ENCODE data around the gene SGK2. TPM values are rescaled to one million over a fixed set of nuclear protein-coding genes. Genes with fewer than 3 reads are reported as not detected.

The SGK2 gene
- total RNA-seq, 2 donors from 2014 or later, result 80.2 to 82.3 TPM

- no peak for DNase-seq
- no peaks in the 10 kb centered on the region for H3K27me3 ChIP-seq
- intact Hi-C loops (cut with DNase I), result no loop called here
- no peak overlapping the region for H3K4me3 ChIP-seq
- no peaks in the 10 kb centered on the region for H3K4me1 ChIP-seq
- TF ChIP-seq CTCF (IDR thresholded peaks at IDR 0.05), result no peak
- no peak overlapping the region for H3K9ac ChIP-seq (ENCODE audit: low read depth in 2 of 2, low read length in 2 of 2)
- H3K27ac ChIP-seq, result no peak overlapping the region
- H3K36me3 ChIP-seq, result no peaks in the 10 kb centered on the region
- H3K9me3 ChIP-seq, result no peaks in the 10 kb centered on the region
These were observed 29.8 kb upstream of the SGK2 start for GRCh38 chr20:43529051-43529450.

- Histone ChIP-seq H3K4me3 (no peak overlapping the region), H3K27ac (no peak overlapping the region), H3K4me1 (no peaks in the 10 kb centered on the region), H3K36me3 (no peaks in the 10 kb centered on the region), H3K9ac (ENCODE audit: low read depth in 2 of 2, low read length in 2 of 2) (no peak overlapping the region), H3K27me3 (no peaks in the 10 kb centered on the region), H3K9me3 (no peaks in the 10 kb centered on the region)
- no peak for TF ChIP-seq CTCF (IDR thresholded peaks at IDR 0.05)
- DNase-seq, result no peak
- intact Hi-C loops (cut with DNase I), result no loop called here
These were observed 29.2 kb upstream of the SGK2 start for GRCh38 chr20:43529457-43530153.

GRCh38 chr20:43530321-43531090 is 28.3 kb upstream of the SGK2 start:
- H3K4me3 ChIP-seq, result no peak overlapping the region
- no peak for TF ChIP-seq CTCF (IDR thresholded peaks at IDR 0.05)
- no peaks in the 10 kb centered on the region for H3K4me1 ChIP-seq
- no peak overlapping the region for H3K9ac ChIP-seq (ENCODE audit: low read depth in 2 of 2, low read length in 2 of 2)
- H3K36me3 ChIP-seq, result no peaks in the 10 kb centered on the region
- no peaks in the 10 kb centered on the region for H3K9me3 ChIP-seq
- DNase-seq, result no peak
- H3K27ac ChIP-seq, result no peak overlapping the region
- H3K27me3 ChIP-seq, result no peaks in the 10 kb centered on the region
- intact Hi-C loops (cut with DNase I), result no loop called here

- Histone ChIP-seq H3K36me3 (no peaks in the 10 kb centered on the region), H3K27me3 (no peaks in the 10 kb centered on the region), H3K9ac (ENCODE audit: low read depth in 2 of 2, low read length in 2 of 2) (no peak overlapping the region), H3K4me1 (no peaks in the 10 kb centered on the region), H3K4me3 (no peak overlapping the region), H3K27ac (no peak overlapping the region), H3K9me3 (no peaks in the 10 kb centered on the region)
- no peak for DNase-seq
- no peak for TF ChIP-seq CTCF (IDR thresholded peaks at IDR 0.05)
- intact Hi-C loops (cut with DNase I), result no loop called here
These were observed 27.8 kb upstream of the SGK2 start for GRCh38 chr20:43531091-43531443.

- intact Hi-C loops (cut with DNase I), result no loop called here
- no peak for DNase-seq
These were observed 26.3 kb upstream of the SGK2 start for GRCh38 chr20:43532416-43533055.

More at GRCh38 chr20:43532416-43533055, 26.3 kb upstream of the SGK2 start:
- no peak for TF ChIP-seq CTCF (IDR thresholded peaks at IDR 0.05)
- Histone ChIP-seq H3K27ac (no peak overlapping the region), H3K9me3 (no peaks in the 10 kb centered on the region), H3K27me3 (no peaks in the 10 kb centered on the region), H3K4me1 (no peaks in the 10 kb centered on the region), H3K36me3 (no peaks in the 10 kb centered on the region), H3K4me3 (no peak overlapping the region), H3K9ac (ENCODE audit: low read depth in 2 of 2, low read length in 2 of 2) (no peak overlapping the region)
